Measurements from ENCODE around the gene SMAGP.
"Not testable (repeated sequence)": the region's sequence is repeated elsewhere in the genome, so short reads cannot be mapped to it uniquely, and the experiment has no call there.

Gene SMAGP

GRCh38 chr12:51270067-51270950 lies at the start of gene SMAGP:
TSS of gene SMAGP (minus strand) at chr12:51270415. CDS start at chr12:51269278, 1,137 bp downstream.
- peak in 1 of 2 donors; percentile 22 for DNase-seq (ENCODE audit: low read depth in 2 of 2, low spot score in 1 of 2)

GRCh38 chr12:51318846-51319599 lies 48.8 kb upstream of the SMAGP start:
- no peak for DNase-seq (ENCODE audit: low read depth in 2 of 2, low spot score in 1 of 2)

- not testable (repeated sequence) for DNase-seq (ENCODE audit: low read depth in 2 of 2, low spot score in 1 of 2)
Observed at GRCh38 chr12:51318057-51318806, 48.0 kb upstream of the SMAGP start.

GRCh38 chr12:51311389-51311788 lies 41.2 kb upstream of the SMAGP start:
- DNase-seq (ENCODE audit: low read depth in 2 of 2, low spot score in 1 of 2): no peak

- DNase-seq (ENCODE audit: low read depth in 2 of 2, low spot score in 1 of 2): no peak
Observed at GRCh38 chr12:51307655-51308593, 37.7 kb upstream of the SMAGP start.

GRCh38 chr12:51306507-51306906 lies 36.3 kb upstream of the SMAGP start:
- no peak for DNase-seq (ENCODE audit: low read depth in 2 of 2, low spot score in 1 of 2)

GRCh38 chr12:51300768-51301167 lies 30.6 kb upstream of the SMAGP start:
- not testable (repeated sequence) for DNase-seq (ENCODE audit: low read depth in 2 of 2, low spot score in 1 of 2)

- no peak for DNase-seq (ENCODE audit: low read depth in 2 of 2, low spot score in 1 of 2)
Observed at GRCh38 chr12:51295651-51296050, 25.4 kb upstream of the SMAGP start.

GRCh38 chr12:51294097-51294496 lies 23.9 kb upstream of the SMAGP start:
- not testable (repeated sequence) for DNase-seq (ENCODE audit: low read depth in 2 of 2, low spot score in 1 of 2)

GRCh38 chr12:51293696-51294095 lies 23.5 kb upstream of the SMAGP start:
- DNase-seq (ENCODE audit: low read depth in 2 of 2, low spot score in 1 of 2): no peak

GRCh38 chr12:51291603-51292513 lies 21.6 kb upstream of the SMAGP start:
- not testable (repeated sequence) for DNase-seq (ENCODE audit: low read depth in 2 of 2, low spot score in 1 of 2)

- no peak for DNase-seq (ENCODE audit: low read depth in 2 of 2, low spot score in 1 of 2)
Observed at GRCh38 chr12:51285843-51286242, 15.6 kb upstream of the SMAGP start.

- DNase-seq (ENCODE audit: low read depth in 2 of 2, low spot score in 1 of 2): no peak
Observed at GRCh38 chr12:51281202-51281924, 11.1 kb upstream of the SMAGP start.

- no peak for DNase-seq (ENCODE audit: low read depth in 2 of 2, low spot score in 1 of 2)
Observed at GRCh38 chr12:51275088-51275487, 4.9 kb upstream of the SMAGP start.

GRCh38 chr12:51272810-51273209 lies 2.6 kb upstream of the SMAGP start:
- DNase-seq (ENCODE audit: low read depth in 2 of 2, low spot score in 1 of 2): not testable (repeated sequence)

- no peak for DNase-seq (ENCODE audit: low read depth in 2 of 2, low spot score in 1 of 2)
Observed at GRCh38 chr12:51270951-51271518, 820 bp upstream of the SMAGP start.

- peak; percentile 11 to 37 for DNase-seq (ENCODE audit: low read depth in 2 of 2, low spot score in 1 of 2)
Observed at GRCh38 chr12:51269174-51270066, 795 bp downstream of the SMAGP start.

Measured in stimulated activated CD8-positive, alpha-beta memory T cell treated with anti-CD3 and anti-CD28 coated beads, Interleukin-4, amount 100 ng/mL, for 1 hour (primary cell).